Omental fat pad (tissue), 4 donors: ENCODE results near the gene RHOC. TPM values are rescaled to one million over a fixed set of nuclear protein-coding genes. Genes with fewer than 3 reads are reported as not detected.

ENCODE experiments used
- ATAC-seq: fragments of 150-250 bp; one replicate; pipeline ENCODE4 v1.9.1; 2016; ENCODE audit warnings: mild to moderate bottlenecking, moderate library complexity; ENCODE audit not compliant: low FRiP score
- DNase-seq: peaks from one replicate; pipeline ENCODE4 v3.0.0-alpha.2; 2019; ENCODE audit warnings: low spot score
- total RNA-seq, 4 donors: library from RNA; depleted of rRNA; stranded (reverse); fragments of >200 nt; gene quantifications; one replicate each; pipeline ENCODE4 v1.1.0, GENCODE V29; 2016
- TF ChIP-seq, protein P1 (sequence below), 3 donors: fragments of 450-650 bp; IDR thresholded peaks; one replicate each; pipeline ENCODE4 v1.5.1; 2016 to 2017; ENCODE audit warnings: antibody characterized with exemption in 3 of 3, mild to moderate bottlenecking in 3 of 3, moderate library complexity in 2 of 3

RHOC gene
- total RNA-seq, 4 donors from 2014 or later = 219 to 307 (median 299) TPM

DNA sequence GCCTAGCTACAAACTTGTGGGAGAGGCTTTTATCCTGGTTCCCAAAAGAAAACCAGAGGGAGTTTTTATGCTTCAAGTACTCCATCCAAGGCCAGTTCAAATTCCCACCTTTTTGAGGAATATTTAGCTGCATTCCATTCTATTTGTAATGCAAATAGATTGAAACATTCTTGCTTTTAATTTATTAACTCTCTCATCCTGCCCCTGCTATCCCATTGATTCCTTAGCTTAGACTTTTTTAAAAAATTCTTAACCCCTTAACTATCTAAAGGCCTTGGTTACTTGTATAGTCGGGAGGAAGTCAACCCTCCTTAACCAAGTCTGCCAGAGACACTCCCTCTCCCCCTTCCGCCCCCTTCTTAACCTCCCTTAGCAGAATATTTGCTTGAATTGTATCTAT lies 34.9 kb downstream of the RHOC start:
- no peak for ATAC-seq
- TF ChIP-seq, protein P1, sequence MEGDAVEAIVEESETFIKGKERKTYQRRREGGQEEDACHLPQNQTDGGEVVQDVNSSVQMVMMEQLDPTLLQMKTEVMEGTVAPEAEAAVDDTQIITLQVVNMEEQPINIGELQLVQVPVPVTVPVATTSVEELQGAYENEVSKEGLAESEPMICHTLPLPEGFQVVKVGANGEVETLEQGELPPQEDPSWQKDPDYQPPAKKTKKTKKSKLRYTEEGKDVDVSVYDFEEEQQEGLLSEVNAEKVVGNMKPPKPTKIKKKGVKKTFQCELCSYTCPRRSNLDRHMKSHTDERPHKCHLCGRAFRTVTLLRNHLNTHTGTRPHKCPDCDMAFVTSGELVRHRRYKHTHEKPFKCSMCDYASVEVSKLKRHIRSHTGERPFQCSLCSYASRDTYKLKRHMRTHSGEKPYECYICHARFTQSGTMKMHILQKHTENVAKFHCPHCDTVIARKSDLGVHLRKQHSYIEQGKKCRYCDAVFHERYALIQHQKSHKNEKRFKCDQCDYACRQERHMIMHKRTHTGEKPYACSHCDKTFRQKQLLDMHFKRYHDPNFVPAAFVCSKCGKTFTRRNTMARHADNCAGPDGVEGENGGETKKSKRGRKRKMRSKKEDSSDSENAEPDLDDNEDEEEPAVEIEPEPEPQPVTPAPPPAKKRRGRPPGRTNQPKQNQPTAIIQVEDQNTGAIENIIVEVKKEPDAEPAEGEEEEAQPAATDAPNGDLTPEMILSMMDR (IDR thresholded peaks at IDR 0.05) = no peak
- DNase-seq = no peak

DNA sequence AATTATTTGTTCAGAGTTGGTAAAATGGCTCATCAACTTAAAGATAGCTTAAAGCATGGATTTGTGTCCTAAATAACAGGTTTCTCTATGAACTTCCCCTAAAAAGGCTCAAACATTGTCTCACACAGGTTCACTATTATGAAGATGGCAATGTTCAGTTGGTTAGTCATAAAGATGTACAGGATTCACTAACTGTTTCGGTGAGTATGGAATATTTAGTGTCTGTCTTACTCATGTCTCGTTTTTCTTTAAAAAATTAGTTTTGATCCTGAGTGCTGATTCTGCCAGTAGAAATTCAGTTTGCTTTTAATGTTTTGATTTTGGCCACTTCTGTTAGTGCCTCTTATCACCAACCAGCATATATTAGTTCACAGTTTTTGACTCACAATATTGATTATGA lies 40.0 kb downstream of the RHOC start:
- TF ChIP-seq, protein P1 (IDR thresholded peaks at IDR 0.05) = no peak
- no peak for ATAC-seq

DNA sequence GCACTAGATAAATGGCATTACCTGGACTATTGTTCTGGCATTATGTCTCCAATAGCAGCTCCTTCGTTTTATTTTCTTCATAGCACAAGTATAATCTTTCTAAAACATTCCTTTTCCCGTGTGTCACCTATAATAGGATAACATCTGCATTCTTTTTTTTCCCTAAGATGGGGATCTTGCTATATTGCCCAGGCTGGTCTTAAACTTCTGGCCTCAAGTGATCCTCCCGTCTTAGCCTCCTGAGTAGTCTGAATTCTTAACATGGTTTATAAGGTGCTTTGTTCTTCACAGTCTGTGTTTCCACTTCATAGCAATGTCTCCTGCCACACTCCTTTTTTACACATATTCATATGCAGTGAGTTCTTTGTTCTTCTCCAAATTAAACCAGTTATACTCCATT lies 41.1 kb downstream of the RHOC start:
- no peak for ATAC-seq
- TF ChIP-seq, protein P1 (IDR thresholded peaks at IDR 0.05) = no peak
- no peak for DNase-seq

More for the DNA sequence above, 40.0 kb downstream of the RHOC start:
- DNase-seq = no peak

DNA sequence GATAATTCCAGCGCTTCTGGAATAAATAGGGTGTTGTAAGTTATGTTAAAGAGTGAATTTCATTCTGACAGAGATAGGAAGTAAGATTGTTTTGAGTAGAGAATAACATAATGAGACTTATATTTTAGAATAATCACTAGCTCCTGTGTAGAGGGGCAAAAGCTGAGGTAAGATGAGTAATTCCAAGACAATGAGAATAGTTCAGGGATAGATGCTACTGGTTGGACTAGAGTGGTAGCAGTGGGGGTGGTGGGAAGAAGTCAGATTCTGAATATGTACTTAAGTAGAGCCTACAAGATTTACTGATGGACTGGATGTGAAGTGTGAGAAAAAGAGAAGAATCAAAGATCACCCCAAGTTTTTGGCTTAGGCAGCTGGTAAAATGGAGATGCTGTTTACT lies 55.7 kb downstream of the RHOC start:
- TF ChIP-seq, protein P1 (IDR thresholded peaks at IDR 0.05) = no peak
- ATAC-seq (no peak), DNase-seq (no peak)

Other genes with a start within 250 kb of the RHOC start
- gene WNT2B, start 198.2 kb downstream of the RHOC start, total RNA-seq = 10 to 100 TPM in 3 of 4 donors, 1 to 10 TPM in 1; 5.0 to 14.3 (median 11.9) TPM
- gene ST7L, start 88.0 kb downstream of the RHOC start, total RNA-seq = 10 to 100 TPM; 19.4 to 29.2 (median 28.2) TPM
- 100 to 1,000 TPM; 131 to 236 (median 159) TPM for gene CAPZA1, start 87.3 kb downstream of the RHOC start, total RNA-seq
- gene MOV10, start 32.5 kb downstream of the RHOC start, total RNA-seq = 10 to 100 TPM; 21.7 to 47.1 (median 36.1) TPM
- gene PPM1J, start 8.2 kb upstream of the RHOC start, total RNA-seq = 1 to 10 TPM in 3 of 4 donors, under 1 TPM in 1; 0.63 to 1.7 (median 1.5) TPM
- 100 to 1,000 TPM in 2 of 4 donors, 10 to 100 TPM in 2; 15.1 to 125 (median 78.3) TPM for gene SLC16A1, start 249.1 kb upstream of the RHOC start, total RNA-seq